Stimulated activated CD4-positive, alpha-beta T cell treated with anti-CD3 and anti-CD28 coated beads, Interleukin-4, amount 100 ng/mL, for 1 hour (primary cell): ENCODE data around the gene AP2A2.

Source experiments
- DNase-seq: peaks from one replicate; pipeline ENCODE4 v3.0.0-alpha.2; 2020

The AP2A2 gene

GRCh38 chr11:977830-978720 is 52.4 kb downstream of the AP2A2 start:
- no peak for DNase-seq

DNA sequence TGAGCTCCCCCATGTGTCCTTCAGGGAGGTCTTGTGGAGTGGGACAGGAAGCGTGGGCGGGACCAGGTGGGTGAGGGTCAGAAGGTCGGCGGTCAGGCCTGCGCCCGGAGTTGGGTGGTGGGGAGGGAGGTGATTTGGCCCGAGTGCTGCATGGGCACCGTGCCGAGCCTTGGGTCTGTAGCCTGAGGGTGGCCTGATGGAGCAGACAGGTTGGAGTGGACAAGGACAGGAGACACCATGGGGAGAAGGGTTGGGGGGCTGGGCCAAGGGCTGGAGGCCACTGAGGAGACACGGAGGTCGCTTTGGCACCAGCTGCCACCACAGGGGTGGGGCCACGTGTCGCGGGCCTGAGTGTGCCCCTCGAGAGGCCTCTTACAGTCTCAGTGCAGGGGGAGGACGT is 53.1 kb downstream of the AP2A2 start:
- no peak for DNase-seq

DNA sequence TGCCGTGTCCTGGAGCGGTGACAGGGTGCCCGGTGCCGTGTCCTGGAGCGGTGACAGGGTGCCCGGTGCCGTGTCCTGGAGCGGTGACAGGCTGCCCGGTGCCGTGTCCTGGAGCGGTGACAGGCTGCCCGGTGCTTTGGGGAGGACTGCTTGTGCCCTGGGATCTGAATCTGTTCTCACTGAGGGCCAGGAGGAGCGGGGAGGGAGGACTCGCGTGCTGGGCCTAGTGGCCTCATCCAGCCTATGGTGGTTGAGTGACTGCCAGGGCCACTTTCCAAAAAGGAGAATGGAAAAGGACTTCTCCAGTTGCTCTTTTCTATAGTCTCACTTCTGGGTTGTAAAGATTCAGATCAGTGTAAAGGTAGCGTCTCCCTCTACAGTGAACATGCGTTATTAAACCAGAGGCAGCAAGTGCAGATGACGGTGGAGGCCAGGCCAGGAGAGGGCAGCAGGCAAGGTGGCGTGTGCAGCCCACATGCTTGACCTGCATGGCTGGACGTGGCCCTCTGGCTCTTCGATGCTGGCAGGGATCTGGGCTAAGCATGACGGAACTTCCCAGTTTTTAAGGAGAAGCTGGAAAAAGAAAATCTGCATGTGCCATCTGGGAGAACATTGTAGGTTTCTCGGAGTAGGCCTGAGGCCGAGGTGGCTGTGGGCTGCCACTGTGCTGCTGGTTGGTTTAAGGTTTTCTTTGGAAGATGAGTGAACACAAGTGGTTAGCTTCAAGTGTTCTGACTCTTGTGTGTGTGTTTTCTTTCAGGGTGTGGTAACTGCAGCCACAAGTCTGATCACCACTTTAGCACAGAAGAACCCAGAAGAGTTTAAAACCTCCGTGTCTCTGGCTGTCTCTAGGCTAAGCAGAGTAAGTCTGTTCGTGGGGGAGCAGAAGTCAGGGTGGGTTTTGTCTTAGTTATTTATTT is 55.0 kb downstream of the AP2A2 start:
- no peak for DNase-seq

GRCh38 chr11:981764-982163 is 56.1 kb downstream of the AP2A2 start:
- no peak for DNase-seq

DNA sequence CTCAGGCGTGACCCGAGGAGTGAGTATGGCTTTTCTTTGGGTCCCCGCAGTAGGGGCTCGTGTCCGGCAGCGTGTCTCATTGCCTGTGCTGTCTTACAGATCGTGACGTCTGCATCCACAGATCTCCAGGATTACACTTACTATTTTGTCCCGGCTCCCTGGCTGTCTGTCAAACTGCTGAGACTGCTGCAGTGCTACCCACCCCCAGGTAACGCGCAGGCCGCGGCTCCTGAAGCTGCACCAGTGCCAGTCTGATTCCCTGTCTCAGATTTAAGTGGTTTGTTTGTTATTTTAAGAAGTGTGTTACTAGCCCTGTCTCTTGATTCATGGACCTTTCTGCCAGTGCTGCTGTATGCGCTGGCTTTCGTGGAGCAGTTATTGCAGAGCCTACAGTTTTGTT is 58.9 kb downstream of the AP2A2 start:
- DNase-seq, result no peak

DNA sequence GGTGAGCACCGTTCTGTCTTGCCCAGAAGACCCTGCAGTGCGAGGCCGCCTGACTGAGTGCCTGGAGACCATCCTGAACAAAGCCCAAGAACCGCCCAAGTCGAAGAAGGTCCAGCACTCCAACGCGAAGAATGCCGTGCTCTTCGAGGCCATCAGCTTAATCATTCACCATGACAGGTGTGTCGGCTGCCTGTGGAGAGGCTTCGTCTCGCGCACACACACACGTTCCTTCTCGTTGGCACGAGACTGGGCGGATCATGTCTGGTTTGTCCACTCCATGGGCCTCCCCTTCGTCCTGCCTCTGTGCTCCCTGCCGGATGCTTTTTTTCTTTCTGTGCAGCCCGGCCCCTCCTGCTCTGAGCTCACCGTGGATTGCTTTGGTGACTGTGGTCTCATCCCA is 59.7 kb downstream of the AP2A2 start:
- DNase-seq, result no peak

- DNase-seq, result no peak
Observed at GRCh38 chr11:985848-986247, 60.2 kb downstream of the AP2A2 start.

- DNase-seq, result no peak
Observed at GRCh38 chr11:986270-986951, 60.7 kb downstream of the AP2A2 start.

DNA sequence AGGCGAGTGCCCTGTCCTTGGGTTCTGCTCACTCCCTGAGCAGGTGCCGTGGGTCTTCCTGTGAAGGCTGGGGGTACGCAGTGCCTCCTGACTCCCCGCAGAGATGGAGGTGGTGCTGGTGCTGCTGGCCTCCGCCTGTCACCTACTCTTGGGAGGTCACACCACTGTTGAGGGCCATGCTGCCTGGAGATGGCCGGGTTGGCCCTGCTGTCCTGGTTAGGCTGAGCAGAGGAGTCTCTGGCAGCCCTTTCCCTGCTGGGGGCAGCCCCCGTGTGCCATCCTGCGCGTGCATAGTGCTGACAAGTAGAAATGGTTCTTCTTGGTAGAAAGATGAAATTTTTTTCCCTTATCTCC is 61.3 kb downstream of the AP2A2 start:
- DNase-seq, result no peak

GRCh38 chr11:987671-988070 is 62.0 kb downstream of the AP2A2 start:
- DNase-seq, result no peak

- no peak for DNase-seq
Observed at GRCh38 chr11:990101-990500, 64.4 kb downstream of the AP2A2 start.

DNA sequence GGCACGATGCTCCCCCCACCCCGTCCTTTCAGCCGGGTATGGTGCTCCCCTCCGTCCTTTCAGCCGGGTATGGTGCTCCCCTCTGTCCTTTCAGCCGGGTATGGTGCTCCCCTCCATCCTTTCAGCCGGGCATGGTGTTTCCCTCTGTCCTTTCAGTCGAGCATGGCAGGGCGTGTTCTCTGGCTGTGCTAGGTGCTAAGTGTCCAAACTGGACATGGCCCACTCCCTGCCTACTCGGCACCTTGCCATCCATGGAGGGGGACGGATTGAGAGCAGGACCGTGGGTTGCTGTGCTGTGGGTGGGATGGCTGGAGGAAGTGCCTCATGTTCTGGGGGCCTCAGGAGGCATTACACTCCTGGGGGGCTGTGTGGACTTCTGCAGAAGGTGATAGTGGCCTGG is 65.4 kb downstream of the AP2A2 start:
- no peak for DNase-seq

DNA sequence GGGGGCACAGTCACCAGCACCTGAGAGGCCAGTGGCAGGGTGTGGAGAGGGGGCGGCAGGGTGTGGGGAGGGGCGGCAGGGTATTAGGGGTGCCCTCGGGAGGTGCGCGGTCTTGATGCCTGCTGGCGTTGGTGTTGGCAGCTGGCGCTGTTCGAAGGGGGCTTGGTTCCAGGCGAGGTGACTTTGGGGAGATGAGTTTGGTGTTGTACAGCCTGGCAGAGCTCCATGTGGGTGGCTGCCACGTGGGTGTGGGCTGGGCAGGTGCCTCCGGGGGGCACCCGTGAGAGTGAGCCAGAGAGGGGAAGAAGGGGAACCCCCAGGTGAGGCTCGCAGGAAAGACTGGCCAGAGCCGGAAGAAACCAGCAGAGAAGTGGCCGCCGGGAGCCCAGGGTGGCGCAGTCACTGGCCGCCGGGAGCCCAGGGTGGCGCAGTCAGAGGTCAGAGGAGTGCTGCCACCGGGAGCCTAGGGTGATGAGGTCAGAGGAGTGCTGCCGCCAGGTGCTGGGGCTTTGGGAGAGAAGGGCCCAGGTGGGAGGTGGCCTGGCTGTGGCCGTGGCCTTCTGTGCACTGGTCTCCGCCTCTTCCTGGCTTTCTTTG is 66.1 kb downstream of the AP2A2 start:
- DNase-seq, result no peak

GRCh38 chr11:992577-992976 is 66.9 kb downstream of the AP2A2 start:
- DNase-seq, result no peak

DNA sequence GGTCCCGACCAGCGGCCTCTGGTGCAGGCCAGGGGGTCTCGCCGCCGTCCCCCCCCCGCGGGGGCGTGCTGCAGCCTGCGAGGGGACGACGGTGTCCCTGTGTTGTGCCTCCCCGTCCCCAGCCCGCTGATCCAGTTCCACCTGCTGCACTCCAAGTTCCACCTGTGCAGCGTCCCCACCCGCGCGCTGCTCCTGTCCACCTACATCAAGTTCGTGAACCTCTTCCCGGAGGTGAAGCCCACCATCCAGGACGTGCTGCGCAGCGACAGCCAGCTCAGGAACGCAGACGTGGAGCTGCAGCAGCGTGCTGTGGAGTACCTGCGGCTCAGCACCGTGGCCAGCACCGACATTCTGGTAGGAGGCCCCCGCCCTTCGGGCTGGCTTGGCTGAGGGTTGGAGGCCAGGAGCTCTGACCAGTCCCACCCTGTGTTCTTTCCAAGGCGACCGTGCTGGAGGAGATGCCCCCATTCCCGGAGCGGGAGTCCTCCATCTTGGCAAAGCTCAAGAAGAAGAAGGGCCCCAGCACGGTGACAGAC is 68.0 kb downstream of the AP2A2 start:
- no peak for DNase-seq

GRCh38 chr11:995044-995751 is 69.5 kb downstream of the AP2A2 start:
- DNase-seq, result no peak

DNA sequence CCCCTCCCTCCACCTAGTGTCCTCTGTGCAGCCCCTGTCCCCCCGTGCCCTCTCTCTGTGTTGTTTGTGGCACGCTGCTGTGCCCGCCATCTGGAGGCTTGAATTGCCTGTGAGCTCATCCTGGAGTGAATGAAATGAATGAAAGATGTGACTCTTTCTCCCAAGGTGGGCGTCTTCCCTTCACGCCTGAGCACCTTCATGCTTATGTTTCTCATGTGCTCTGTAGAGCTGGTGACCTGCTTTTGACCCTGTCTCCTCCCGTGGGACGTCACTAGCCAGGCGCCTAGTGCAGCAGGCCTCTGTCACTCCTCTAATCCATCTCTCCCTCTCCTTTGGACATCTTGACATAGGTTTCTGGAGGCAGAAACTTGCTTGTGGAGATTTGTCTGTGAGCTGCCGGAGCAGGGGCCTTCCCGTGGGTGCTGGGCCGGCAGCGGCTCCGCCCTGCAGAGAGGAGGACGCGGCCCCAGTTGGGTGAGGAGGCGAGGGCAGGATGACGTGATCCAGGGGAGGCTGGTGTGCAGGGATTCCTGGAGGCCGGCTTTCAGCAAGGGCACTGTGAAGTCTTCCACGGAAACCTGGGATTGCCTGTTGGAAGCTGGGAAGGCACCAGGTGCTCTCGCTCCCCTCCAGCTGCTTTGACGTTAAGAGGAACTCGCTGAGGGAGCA is 70.2 kb downstream of the AP2A2 start:
- DNase-seq, result no peak

DNA sequence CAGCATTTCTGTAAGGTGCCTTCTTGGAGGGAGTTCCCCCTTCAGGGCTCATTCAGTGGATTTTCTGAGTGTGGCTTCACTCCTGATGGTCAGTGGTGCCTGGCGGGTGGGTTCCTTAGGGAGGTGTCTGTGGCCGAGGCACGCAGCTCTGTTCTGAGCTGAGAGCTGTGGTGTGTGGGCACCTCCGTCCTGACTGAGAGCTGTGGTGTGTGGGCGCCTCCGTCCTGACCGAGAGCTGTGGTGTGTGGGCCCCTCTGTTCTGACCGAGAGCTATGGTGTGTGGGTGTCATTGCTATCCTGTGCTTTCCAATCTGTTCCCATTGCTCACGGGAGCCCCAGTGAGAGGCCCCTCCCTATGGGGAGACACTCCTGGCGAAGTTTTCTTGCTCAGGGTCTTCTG is 71.0 kb downstream of the AP2A2 start:
- DNase-seq, result no peak

DNA sequence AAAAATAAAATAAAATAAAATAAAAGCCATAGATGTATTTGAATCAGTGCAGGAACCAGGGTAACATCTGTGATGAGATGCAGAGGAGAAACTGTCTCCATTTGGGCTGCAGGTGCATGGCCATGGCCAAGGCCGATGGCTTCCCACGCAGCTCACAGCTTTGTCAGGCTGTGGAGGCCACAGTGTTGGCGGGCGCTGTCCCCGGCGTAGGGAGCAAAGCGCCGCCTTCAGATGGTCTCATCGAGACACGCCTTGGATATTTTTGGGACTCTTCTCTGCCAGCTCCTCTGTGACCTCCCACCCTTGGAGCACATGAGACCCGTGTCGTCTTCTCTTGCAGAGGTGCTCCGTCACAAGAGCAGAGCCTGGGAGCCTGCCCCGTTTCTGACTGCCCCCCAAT is 72.2 kb downstream of the AP2A2 start:
- no peak for DNase-seq

DNA sequence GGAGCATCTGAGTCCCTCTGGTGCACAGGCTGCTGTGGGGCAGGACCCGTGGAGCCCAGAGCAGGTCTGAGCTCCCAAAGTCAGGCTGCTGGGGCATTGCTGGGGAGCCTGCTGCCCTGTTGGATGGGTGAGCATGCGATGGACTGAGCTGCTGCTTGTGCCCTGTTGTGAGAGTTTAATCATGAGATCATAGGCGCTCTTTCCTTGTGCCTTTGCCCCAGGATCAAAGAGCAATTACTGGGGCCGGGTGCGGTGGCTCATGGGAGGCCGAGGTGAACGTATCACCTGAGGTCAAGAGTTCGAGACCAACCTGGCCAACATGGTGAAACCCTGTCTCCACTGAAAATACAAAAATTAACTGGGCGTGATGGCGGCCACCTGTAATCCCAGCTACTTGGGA is 73.3 kb downstream of the AP2A2 start:
- DNase-seq, result no peak
